Epithelial cell of prostate (primary cell): ENCODE data around the gene HYAL2.

ENCODE experiments used
- DNase-seq: peaks from one replicate; pipeline ENCODE4 v3.0.0-alpha.2; 2011; ENCODE audit warnings: low read depth, low spot score
- H3K27ac ChIP-seq: fragments of 450-650 bp; 2 replicates; pipeline ENCODE4 v1.5.1; 2017; ENCODE audit warnings: mild to moderate bottlenecking

The HYAL2 gene

GRCh38 chr3:50351323-50351697 lies 28.8 kb upstream of the HYAL2 start:
- peak overlapping the region; percentile 83 for H3K27ac ChIP-seq
- DNase-seq, result no peak

- peak within 1 kb of the TSS; percentile 83 for H3K27ac ChIP-seq
- peak; percentile 81 for DNase-seq
Observed at GRCh38 chr3:50350527-50351322, 28.2 kb upstream of the HYAL2 start, which contains the start of the genes CYB561D2 and NPRL2. Gene CYB561D2 (plus strand): TSS chr3:50350862. CDS start chr3:50351434, 572 bp downstream. Gene NPRL2 (minus strand): TSS chr3:50350775. CDS start chr3:50350652, 123 bp downstream.

- no peak for DNase-seq
- H3K27ac ChIP-seq, result peak overlapping the region; percentile 83
Observed at GRCh38 chr3:50350213-50350526, 27.6 kb upstream of the HYAL2 start.

- no peak for DNase-seq
- H3K27ac ChIP-seq, result no peak overlapping the region
Observed at GRCh38 chr3:50347187-50347813, 24.8 kb upstream of the HYAL2 start.

- no peak for DNase-seq
Observed at GRCh38 chr3:50345586-50346234, 23.2 kb upstream of the HYAL2 start, which contains the start of gene ZMYND10. Gene ZMYND10 (minus strand): TSS chr3:50345732. CDS start chr3:50345579, 153 bp downstream.

GRCh38 chr3:50345008-50345407 lies 22.5 kb upstream of the HYAL2 start:
- DNase-seq, result no peak
- no peak overlapping the region for H3K27ac ChIP-seq

More at GRCh38 chr3:50345586-50346234, 23.2 kb upstream of the HYAL2 start, which contains the start of gene ZMYND10:
- no peak within 1 kb of the TSS for H3K27ac ChIP-seq

- DNase-seq, result no peak
- H3K27ac ChIP-seq, result no peak overlapping the region
Observed at GRCh38 chr3:50342813-50343633, 20.5 kb upstream of the HYAL2 start.

- H3K27ac ChIP-seq, result no peak overlapping the region
- DNase-seq, result no peak
Observed at GRCh38 chr3:50341996-50342650, 19.6 kb upstream of the HYAL2 start.

- no peak overlapping the region for H3K27ac ChIP-seq
Observed at GRCh38 chr3:50341537-50341936, 19.0 kb upstream of the HYAL2 start.

GRCh38 chr3:50340448-50341329 lies 18.1 kb upstream of the HYAL2 start, which contains the start of gene RASSF1:
Gene RASSF1 (minus strand): TSS chr3:50340836. CDS start chr3:50340805, 31 bp downstream.
- no peak for DNase-seq
- H3K27ac ChIP-seq, result no peak within 1 kb of the TSS

More at GRCh38 chr3:50341537-50341936, 19.0 kb upstream of the HYAL2 start:
- DNase-seq, result no peak

- DNase-seq, result no peak
- H3K27ac ChIP-seq, result no peak overlapping the region
Observed at GRCh38 chr3:50340147-50340447, 17.6 kb upstream of the HYAL2 start.

GRCh38 chr3:50339485-50340146 lies 17.1 kb upstream of the HYAL2 start:
- no peak overlapping the region for H3K27ac ChIP-seq
- DNase-seq, result no peak

- DNase-seq, result no peak
- H3K27ac ChIP-seq, result no peak overlapping the region
Observed at GRCh38 chr3:50338965-50339364, 16.4 kb upstream of the HYAL2 start.

GRCh38 chr3:50337175-50337861 lies 14.8 kb upstream of the HYAL2 start:
- DNase-seq, result peak; percentile 95

GRCh38 chr3:50336452-50337174 lies 14.1 kb upstream of the HYAL2 start:
- no peak for DNase-seq
- peak overlapping the region; percentile 93 for H3K27ac ChIP-seq

More at GRCh38 chr3:50337175-50337861, 14.8 kb upstream of the HYAL2 start:
- peak overlapping the region; percentile 93 for H3K27ac ChIP-seq

- DNase-seq, result no peak
- peak overlapping the region; percentile 93 for H3K27ac ChIP-seq
Observed at GRCh38 chr3:50334339-50335075, 12.0 kb upstream of the HYAL2 start.
